Left ventricle myocardium inferior (tissue), 1 donor: Measurements from ENCODE around the gene RSL1D1. TPM values are rescaled to one million over a fixed set of nuclear protein-coding genes. Genes with fewer than 3 reads are reported as not detected.
A peak's percentile ranks its signal among the peaks of the same experiment; 100 is the strongest.

ENCODE experiments used
- DNase-seq: peaks from one replicate; pipeline ENCODE4 v3.0.0-alpha.2; 2020
- H3K27ac ChIP-seq: fragments of 200-600 bp; replicated peaks from 2 replicates; pipeline ENCODE4 v1.8.0; 2021
- H3K27me3 ChIP-seq: fragments of 200-600 bp; 2 replicates; pipeline ENCODE4 v1.8.0; 2021; ENCODE audit warnings: low read depth
- H3K36me3 ChIP-seq: fragments of 200-600 bp; 2 replicates; pipeline ENCODE4 v1.8.0; 2021
- H3K4me1 ChIP-seq: fragments of 200-600 bp; 2 replicates; pipeline ENCODE4 v1.8.0; 2021
- H3K4me3 ChIP-seq: fragments of 200-600 bp; 2 replicates; pipeline ENCODE4 v1.8.0; 2021; ENCODE audit warnings: mild to moderate bottlenecking, moderate library complexity
- H3K9me3 ChIP-seq: fragments of 200-600 bp; replicated peaks from 2 replicates; pipeline ENCODE4 v1.8.0; 2021
- intact Hi-C: fragments of 100-400 bp; cut with micrococcal nuclease; formaldehyde crosslinking; loops from one replicate; pipeline ENCODE4 v1.11.0; 2022
- total RNA-seq: library from RNA; stranded (reverse); fragmentation: NEBNext Ultra II Directional; extraction: Animal tissue kit (Norgen Biotek cat#: 25700); gene quantifications from one replicate; pipeline ENCODE4 v1.2.1, GENCODE V29; 2021
- TF ChIP-seq, protein P1 (sequence below): fragments of 200-600 bp; IDR thresholded peaks from 2 replicates; pipeline ENCODE4 v1.8.0; 2021; ENCODE audit warnings: antibody characterized with exemption, mild to moderate bottlenecking, borderline replicate concordance
- donor health status: DM: no; HTN: yes; CAD: no; lungs with severe emphysema.

The RSL1D1 gene
- total RNA-seq, 1 donor from 2014 or later = 117 TPM

DNA sequence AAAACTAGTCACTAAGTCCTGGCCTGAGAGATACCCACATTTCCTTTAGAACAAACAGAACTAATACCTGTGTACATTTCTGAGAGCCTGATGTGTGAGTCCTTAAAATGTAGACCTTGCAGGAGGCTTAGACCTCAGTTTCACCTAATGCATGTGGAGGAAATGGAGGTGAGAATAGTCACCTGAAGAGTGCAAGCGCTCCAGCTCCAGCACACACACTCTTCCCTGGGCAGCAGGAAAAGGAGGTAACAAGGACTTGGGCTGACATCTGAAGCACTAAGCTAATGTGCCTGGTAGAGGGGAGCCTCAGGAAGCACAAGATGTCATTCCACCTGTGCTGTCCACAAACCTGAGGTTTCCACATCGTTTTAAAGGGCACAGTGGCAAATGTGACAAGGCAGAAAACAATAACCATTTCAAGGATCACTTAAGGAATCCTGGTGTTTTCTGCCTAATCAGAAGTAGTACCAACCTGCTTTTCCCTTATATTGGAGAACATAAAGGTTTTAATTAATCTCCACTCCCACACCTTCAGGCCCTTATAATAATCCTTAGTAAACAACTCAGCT is 17.2 kb upstream of the RSL1D1 start:
- Histone ChIP-seq H3K9me3 (no peaks in the 10 kb centered on the region), H3K4me1 (peaks cover 76% of the 10 kb centered on the region), H3K27me3 (no peaks in the 10 kb centered on the region), H3K36me3 (peaks cover 23% of the 10 kb centered on the region), H3K27ac (no peak overlapping the region), H3K4me3 (no peak overlapping the region)
- intact Hi-C loops = no loop called here
- no peak for DNase-seq
- TF ChIP-seq, protein P1, sequence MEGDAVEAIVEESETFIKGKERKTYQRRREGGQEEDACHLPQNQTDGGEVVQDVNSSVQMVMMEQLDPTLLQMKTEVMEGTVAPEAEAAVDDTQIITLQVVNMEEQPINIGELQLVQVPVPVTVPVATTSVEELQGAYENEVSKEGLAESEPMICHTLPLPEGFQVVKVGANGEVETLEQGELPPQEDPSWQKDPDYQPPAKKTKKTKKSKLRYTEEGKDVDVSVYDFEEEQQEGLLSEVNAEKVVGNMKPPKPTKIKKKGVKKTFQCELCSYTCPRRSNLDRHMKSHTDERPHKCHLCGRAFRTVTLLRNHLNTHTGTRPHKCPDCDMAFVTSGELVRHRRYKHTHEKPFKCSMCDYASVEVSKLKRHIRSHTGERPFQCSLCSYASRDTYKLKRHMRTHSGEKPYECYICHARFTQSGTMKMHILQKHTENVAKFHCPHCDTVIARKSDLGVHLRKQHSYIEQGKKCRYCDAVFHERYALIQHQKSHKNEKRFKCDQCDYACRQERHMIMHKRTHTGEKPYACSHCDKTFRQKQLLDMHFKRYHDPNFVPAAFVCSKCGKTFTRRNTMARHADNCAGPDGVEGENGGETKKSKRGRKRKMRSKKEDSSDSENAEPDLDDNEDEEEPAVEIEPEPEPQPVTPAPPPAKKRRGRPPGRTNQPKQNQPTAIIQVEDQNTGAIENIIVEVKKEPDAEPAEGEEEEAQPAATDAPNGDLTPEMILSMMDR = no peak

DNA sequence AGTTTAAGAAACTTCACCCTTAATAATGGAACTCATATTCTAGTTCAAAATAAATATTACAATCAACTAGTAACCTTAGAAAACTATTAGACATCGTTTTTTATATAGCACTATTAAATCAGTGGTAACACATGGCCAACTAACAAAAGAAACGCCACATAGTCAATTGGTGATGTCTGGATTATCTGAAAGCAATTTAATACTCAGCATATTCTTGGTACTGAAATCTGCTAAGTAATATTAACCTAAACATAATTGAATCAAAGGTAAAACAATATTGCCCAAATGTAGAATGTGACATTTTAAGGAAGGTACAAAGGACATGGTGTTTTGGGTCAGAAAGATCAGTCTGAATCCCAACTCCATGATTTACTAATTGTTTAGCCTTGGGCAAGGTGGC is 11.1 kb upstream of the RSL1D1 start:
- Histone ChIP-seq H3K27me3 (no peaks in the 10 kb centered on the region), H3K4me1 (peaks cover 39% of the 10 kb centered on the region), H3K9me3 (no peaks in the 10 kb centered on the region), H3K36me3 (peaks cover 6% of the 10 kb centered on the region), H3K4me3 (no peak overlapping the region), H3K27ac (no peak overlapping the region)
- TF ChIP-seq, protein P1 = no peak
- no peak for DNase-seq
- intact Hi-C loops = no loop called here

DNA sequence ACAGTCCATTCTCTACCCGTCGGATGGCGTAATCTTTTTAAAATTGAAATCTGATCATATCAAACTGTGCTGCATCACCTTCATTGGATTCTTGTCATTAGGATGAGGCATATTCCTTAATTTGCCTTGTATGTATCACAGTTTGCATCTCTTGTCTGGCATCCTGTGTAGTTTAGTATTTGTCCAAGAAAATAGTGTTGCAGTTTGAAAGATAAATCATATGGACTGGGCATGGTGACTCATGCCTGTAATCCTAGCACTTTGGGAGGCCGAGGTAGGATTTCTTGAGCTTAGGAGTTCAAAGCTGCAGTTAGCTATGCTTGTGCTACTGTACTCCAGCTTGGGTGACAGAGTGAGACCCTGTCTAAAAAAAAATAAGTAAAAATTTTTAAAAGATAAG is 5.8 kb upstream of the RSL1D1 start:
- no peak overlapping the region for H3K27ac ChIP-seq
- TF ChIP-seq, protein P1 = no peak

DNA sequence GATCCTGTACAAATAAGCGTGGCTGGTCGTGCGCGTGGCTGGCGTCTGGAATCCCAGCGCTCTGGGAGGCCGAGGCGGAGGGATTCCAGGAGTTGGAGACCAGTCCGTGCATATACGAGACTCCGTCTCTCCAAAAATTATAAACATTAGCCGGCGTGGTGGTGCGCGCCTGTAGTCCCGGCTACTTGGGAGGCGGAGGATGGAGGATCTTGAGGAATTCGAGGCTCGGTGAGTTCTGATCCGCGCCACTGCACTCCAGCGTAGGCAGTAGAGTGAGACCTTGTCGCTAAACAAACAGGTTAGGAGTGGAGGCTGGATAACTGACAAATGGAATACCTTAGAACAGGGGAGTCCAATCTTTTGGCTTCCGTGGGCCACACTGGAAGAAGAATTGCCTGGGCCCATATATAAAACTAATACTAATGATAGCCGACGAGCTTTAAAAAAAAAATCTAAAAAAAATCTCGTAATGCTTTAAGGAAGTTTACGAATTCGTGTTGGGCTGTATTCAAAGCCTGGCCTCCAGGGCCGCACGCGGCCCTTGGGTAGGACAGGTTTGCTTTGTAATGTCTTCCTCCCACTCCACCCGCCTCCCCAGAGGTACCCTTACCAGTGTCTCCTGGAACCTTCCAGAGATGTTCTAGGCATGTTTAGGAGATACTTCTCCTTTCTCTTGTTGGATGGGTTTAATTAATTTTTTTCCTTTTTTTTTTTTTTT is 909 bp upstream of the RSL1D1 start:
- peak; percentile 18 for DNase-seq
- Histone ChIP-seq H3K27ac (peak overlapping the region; percentile 92), H3K36me3 (peaks cover 27% of the 10 kb centered on the region), H3K4me3 (peak overlapping the region; percentile 100), H3K4me1 (peaks cover 69% of the 10 kb centered on the region), H3K27me3 (no peaks in the 10 kb centered on the region), H3K9me3 (no peaks in the 10 kb centered on the region)
- intact Hi-C loops = no loop called here
- TF ChIP-seq, protein P1 = no peak

More for the DNA sequence above, 5.8 kb upstream of the RSL1D1 start:
- DNase-seq = no peak
- Histone ChIP-seq H3K36me3 (peaks cover 6% of the 10 kb centered on the region), H3K4me1 (peaks cover 23% of the 10 kb centered on the region), H3K4me3 (no peak overlapping the region), H3K27me3 (no peaks in the 10 kb centered on the region), H3K9me3 (no peaks in the 10 kb centered on the region)
- intact Hi-C loops = no loop called here

DNA sequence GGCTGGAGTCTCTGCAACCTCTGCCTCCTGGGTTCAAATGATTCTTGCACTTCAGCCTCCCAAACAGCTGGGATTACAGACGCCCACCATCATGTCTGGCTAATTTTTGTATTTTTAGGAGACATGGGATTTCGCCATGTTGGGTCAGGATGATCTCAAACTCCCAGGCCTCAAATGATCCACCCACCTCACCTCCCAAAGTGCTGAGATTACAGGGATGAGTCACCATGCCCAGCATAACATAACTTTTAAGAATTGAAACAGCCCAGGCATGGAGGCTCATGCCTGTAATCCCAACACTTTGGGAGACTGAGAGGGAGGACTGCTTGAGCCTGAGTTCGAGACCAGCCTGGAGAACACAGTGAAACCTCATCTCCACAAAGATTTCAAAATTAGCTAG is 2.5 kb downstream of the RSL1D1 start:
- Histone ChIP-seq H3K27ac (no peak overlapping the region), H3K36me3 (peaks cover 61% of the 10 kb centered on the region), H3K9me3 (no peaks in the 10 kb centered on the region), H3K27me3 (no peaks in the 10 kb centered on the region), H3K4me1 (peaks cover 58% of the 10 kb centered on the region), H3K4me3 (no peak overlapping the region)
- no peak for DNase-seq
- intact Hi-C loops = no loop called here
- TF ChIP-seq, protein P1 = no peak
